Common myeloid progenitor, CD34-positive (primary cell): ENCODE measurements around the gene MMP28.
"Not testable (repeated sequence)": the region's sequence is repeated elsewhere in the genome, so short reads cannot be mapped to it uniquely, and the experiment has no call there.

Source experiments
- CTCF ChIA-PET: fragments of 350-600 bp; sonication (Branson Sonifier 250); formaldehyde crosslinking; loops from one replicate; lab custom pipeline; 2021; ENCODE audit warnings: antibody characterized with exemption; lab: Charles Lee
- POLR2A ChIA-PET: fragments of 350-600 bp; sonication (Branson Sonifier 250); formaldehyde crosslinking; loops from one replicate; lab custom pipeline; 2021; ENCODE audit warnings: antibody characterized with exemption; lab: Charles Lee
- DNase-seq, 3 donors: peaks; one replicate each; pipeline versions ENCODE4 v3.0.0 to v3.0.0-alpha.2; 2013
- H3K27ac ChIP-seq, 2 experiments: 1 replicate in 1 of 2; 2 replicates in 1 of 2; pipeline ENCODE4 v1.7.0; 2013; ENCODE audit warnings: inconsistent platforms in 2 of 2, low read length in 2 of 2, mild to moderate bottlenecking in 2 of 2, low read depth in 1 of 2, moderate library complexity in 1 of 2; ENCODE audit not compliant: severe bottlenecking in 2 of 2, insufficient read depth in 1 of 2, poor library complexity in 1 of 2
- H3K27me3 ChIP-seq, 5 experiments: replicated peaks in 2 of 5; 1 replicate in 3 of 5; 2 replicates in 2 of 5; pipeline versions ENCODE4 v1.6.1 to v1.7.0; 2013; ENCODE audit warnings: low read length in 4 of 5, mild to moderate bottlenecking in 2 of 5, moderate library complexity in 2 of 5, inconsistent platforms in 1 of 5; ENCODE audit not compliant: insufficient read depth in 5 of 5, control insufficient read depth in 4 of 5
- H3K36me3 ChIP-seq, 4 experiments: 1 replicate in 2 of 4; 2 replicates in 2 of 4; pipeline versions ENCODE4 v1.6.1 to v1.7.0; 2013; ENCODE audit warnings: low read length in 3 of 4, control low read depth in 1 of 4, mild to moderate bottlenecking in 1 of 4; ENCODE audit not compliant: control insufficient read depth in 4 of 4, insufficient read depth in 4 of 4
- H3K4me1 ChIP-seq, 4 experiments: 1 replicate in 3 of 4; 2 replicates in 1 of 4; pipeline versions ENCODE4 v1.6.1 to v1.7.1; 2013; ENCODE audit warnings: low read length in 3 of 4, mild to moderate bottlenecking in 3 of 4, control low read depth in 1 of 4, inconsistent platforms in 1 of 4, moderate library complexity in 1 of 4; ENCODE audit not compliant: control insufficient read depth in 4 of 4, insufficient read depth in 4 of 4; ENCODE audit errors: control extremely low read depth in 1 of 4
- H3K4me3 ChIP-seq, 7 experiments: 1 replicate in 4 of 7; 2 replicates in 3 of 7; pipeline versions ENCODE4 v1.5.1 to v1.7.0; 2013; ENCODE audit warnings: mild to moderate bottlenecking in 7 of 7, low read length in 6 of 7, moderate library complexity in 6 of 7, inconsistent platforms in 2 of 7, low read depth in 2 of 7, control low read depth in 1 of 7; ENCODE audit not compliant: insufficient read depth in 4 of 7, control insufficient read depth in 1 of 7; ENCODE audit errors: extremely low read depth in 1 of 7
- H3K9me3 ChIP-seq, 5 experiments: 1 replicate in 4 of 5; 2 replicates in 1 of 5; pipeline versions ENCODE4 v1.6.1 to v1.7.1; 2013; ENCODE audit warnings: low read length in 4 of 5, mild to moderate bottlenecking in 2 of 5, inconsistent platforms in 1 of 5, low read depth in 1 of 5, moderate library complexity in 1 of 5; ENCODE audit not compliant: control insufficient read depth in 4 of 5, insufficient read depth in 2 of 5; ENCODE audit errors: control extremely low read depth in 1 of 5
- WGBS: methylation state at CpG from one replicate; pipeline ENCODE4 v1.1.5; 2013; ENCODE audit not compliant: insufficient coverage; 5-methylcytosine and 5-hydroxymethylcytosine counted together

Gene MMP28

GRCh38 chr17:35752945-35753764 lies 42.3 kb downstream of the MMP28 start, which contains the start of gene GAS2L2:
GAS2L2 (minus strand) TSS chr17:35753239; CDS start chr17:35752850, 389 bp downstream.
- ChIA-PET CTCF (interaction anchor here (1.0 to 7.7 kb wide), 2 partner anchors 9 to 140 kb away, joined by 3 to 72 read pairs; partner anchors contain the start of gene C17orf50), POLR2A (no interaction called here)
- 43% methylated on average over 4 of the region's 9 CpGs for WGBS
- Histone ChIP-seq H3K4me3 (peak within 1 kb of the TSS in 2 of 7 experiments; percentile 32 to 51), H3K27me3 (no peaks in the 10 kb centered on the region), H3K4me1 (peaks cover 0 to 38% (median 25%) of the 10 kb centered on the region in 4 experiments), H3K9me3 (peaks cover 0 to 2% (median 0%) of the 10 kb centered on the region in 5 experiments), H3K36me3 (peaks cover 0 to 4% (median 0%) of the 10 kb centered on the region in 4 experiments), H3K27ac (no peak within 1 kb of the TSS)
- DNase-seq, result peak in 2 of 3 donors; percentile 23 to 39

GRCh38 chr17:35752471-35752870 lies 43.0 kb downstream of the MMP28 start:
- POLR2A ChIA-PET, result no interaction called here

GRCh38 chr17:35751541-35751940 lies 43.9 kb downstream of the MMP28 start:
- H3K27me3 ChIP-seq, H3K27ac ChIP-seq, POLR2A ChIA-PET, H3K36me3 ChIP-seq, H3K9me3 ChIP-seq, H3K4me3 ChIP-seq, DNase-seq: not testable (repeated sequence)
- CTCF ChIA-PET, result interaction anchor here (0.7 to 8.5 kb wide), 3 partner anchors 11 to 137 kb away, joined by 3 to 131 read pairs (median 72); partner anchors contain the start of gene C17orf50
- 93% methylated on average over 4 of the region's 4 CpGs for WGBS
- peaks cover 0 to 47% (median 32%) of the 10 kb centered on the region in 4 experiments for H3K4me1 ChIP-seq

More at GRCh38 chr17:35752471-35752870, 43.0 kb downstream of the MMP28 start:
- Histone ChIP-seq H3K4me3 (peak overlapping the region in 2 of 7 experiments; percentile 32 to 51), H3K27ac (no peak overlapping the region), H3K27me3 (no peaks in the 10 kb centered on the region), H3K36me3 (peaks cover 0 to 4% (median 0%) of the 10 kb centered on the region in 4 experiments), H3K9me3 (peaks cover 0 to 2% (median 0%) of the 10 kb centered on the region in 5 experiments), H3K4me1 (peaks cover 0 to 45% (median 31%) of the 10 kb centered on the region in 4 experiments)
- no peak for DNase-seq
- 28% methylated on average over 14 of the region's 16 CpGs for WGBS
- CTCF ChIA-PET, result interaction anchor here (0.7 to 7.7 kb wide), 3 partner anchors 10 to 139 kb away, joined by 3 to 72 read pairs (median 3); partner anchors contain the start of gene C17orf50

GRCh38 chr17:35750526-35751395 lies 44.7 kb downstream of the MMP28 start:
- no peaks in the 10 kb centered on the region for H3K9me3 ChIP-seq
- no peak for DNase-seq
- H3K4me3 ChIP-seq, result peak overlapping the region in 3 of 7 experiments; percentile 37 to 55 (median 50)
- peaks cover 0 to 47% (median 32%) of the 10 kb centered on the region in 4 experiments for H3K4me1 ChIP-seq
- H3K36me3 ChIP-seq, result no peaks in the 10 kb centered on the region
- H3K27me3 ChIP-seq, result no peaks in the 10 kb centered on the region
- POLR2A ChIA-PET, result no interaction called here
- CTCF ChIA-PET, result interaction anchor here (0.5 to 8.5 kb wide), 5 partner anchors 12 to 137 kb away, joined by 3 to 131 read pairs (median 18); partner anchors contain the start of gene C17orf50
- WGBS, result 98% methylated on average over 4 of the region's 10 CpGs
- no peak overlapping the region for H3K27ac ChIP-seq

GRCh38 chr17:35749560-35750412 lies 45.7 kb downstream of the MMP28 start:
- POLR2A ChIA-PET, result interaction anchor here (0.6 to 0.7 kb wide), 3 partner anchors 12 to 136 kb away, joined by 3 to 4 read pairs (median 4); no protein-coding TSS in a partner anchor
- WGBS, result 8% methylated on average over 29 of the region's 35 CpGs
- Histone ChIP-seq H3K36me3 (no peaks in the 10 kb centered on the region), H3K9me3 (no peaks in the 10 kb centered on the region), H3K27me3 (no peaks in the 10 kb centered on the region), H3K27ac (no peak overlapping the region), H3K4me1 (peaks cover 0 to 47% (median 32%) of the 10 kb centered on the region in 4 experiments), H3K4me3 (peak overlapping the region in 3 of 7 experiments; percentile 37 to 55 (median 50))
- DNase-seq, result peak in 2 of 3 donors; percentile 47 to 69
- CTCF ChIA-PET, result interaction anchor here (1.0 to 8.5 kb wide), 7 partner anchors 12 to 142 kb away, joined by 3 to 131 read pairs (median 18); partner anchors contain the start of gene C17orf50

- H3K4me1 ChIP-seq, result peaks cover 0 to 47% (median 32%) of the 10 kb centered on the region in 4 experiments
- ChIA-PET POLR2A (interaction anchor here (0.6 kb wide), 1 partner anchor 46 kb away, joined by 4 read pairs; no protein-coding TSS in a partner anchor), CTCF (interaction anchor here (1.0 to 8.5 kb wide), 14 partner anchors 8 to 204 kb away, joined by 3 to 131 read pairs (median 6); partner anchors contain the start of genes C17orf50 and RASL10B)
- H3K36me3 ChIP-seq, result no peaks in the 10 kb centered on the region
- no peak for DNase-seq
- no peaks in the 10 kb centered on the region for H3K27me3 ChIP-seq
- 86% methylated on average over 6 of the region's 6 CpGs for WGBS
- H3K9me3 ChIP-seq, result no peaks in the 10 kb centered on the region
- H3K4me3 ChIP-seq, result no peak overlapping the region
- H3K27ac ChIP-seq, result no peak overlapping the region
These were observed 46.5 kb downstream of the MMP28 start for GRCh38 chr17:35748979-35749378.
